Neuron (in vitro differentiated cells): Measurements from ENCODE around the gene TEX2.
"Not testable (repeated sequence)": the region's sequence is repeated elsewhere in the genome, so short reads cannot be mapped to it uniquely, and the experiment has no call there.

ENCODE experiments used
- H2AFZ ChIP-seq: one replicate; pipeline ENCODE4 v1.6.1; 2013; ENCODE audit warnings: low read depth, mild to moderate bottlenecking, inconsistent platforms, low read length, moderate library complexity
- H3K27me3 ChIP-seq: one replicate; pipeline ENCODE4 v1.6.1; 2013; ENCODE audit warnings: low read length; ENCODE audit not compliant: insufficient read depth
- H3K36me3 ChIP-seq: one replicate; pipeline ENCODE4 v1.6.1; 2013; ENCODE audit warnings: low read length; ENCODE audit not compliant: insufficient read depth
- H3K4me1 ChIP-seq: one replicate; pipeline ENCODE4 v1.6.1; 2013; ENCODE audit warnings: low read length; ENCODE audit not compliant: insufficient read depth
- H3K4me3 ChIP-seq: 2 replicates; pipeline ENCODE4 v1.5.1; 2013; ENCODE audit warnings: mild to moderate bottlenecking, low read length, moderate library complexity
- H3K9me3 ChIP-seq: one replicate; pipeline ENCODE4 v1.6.1; 2013; ENCODE audit warnings: low read length

TEX2 gene

DNA sequence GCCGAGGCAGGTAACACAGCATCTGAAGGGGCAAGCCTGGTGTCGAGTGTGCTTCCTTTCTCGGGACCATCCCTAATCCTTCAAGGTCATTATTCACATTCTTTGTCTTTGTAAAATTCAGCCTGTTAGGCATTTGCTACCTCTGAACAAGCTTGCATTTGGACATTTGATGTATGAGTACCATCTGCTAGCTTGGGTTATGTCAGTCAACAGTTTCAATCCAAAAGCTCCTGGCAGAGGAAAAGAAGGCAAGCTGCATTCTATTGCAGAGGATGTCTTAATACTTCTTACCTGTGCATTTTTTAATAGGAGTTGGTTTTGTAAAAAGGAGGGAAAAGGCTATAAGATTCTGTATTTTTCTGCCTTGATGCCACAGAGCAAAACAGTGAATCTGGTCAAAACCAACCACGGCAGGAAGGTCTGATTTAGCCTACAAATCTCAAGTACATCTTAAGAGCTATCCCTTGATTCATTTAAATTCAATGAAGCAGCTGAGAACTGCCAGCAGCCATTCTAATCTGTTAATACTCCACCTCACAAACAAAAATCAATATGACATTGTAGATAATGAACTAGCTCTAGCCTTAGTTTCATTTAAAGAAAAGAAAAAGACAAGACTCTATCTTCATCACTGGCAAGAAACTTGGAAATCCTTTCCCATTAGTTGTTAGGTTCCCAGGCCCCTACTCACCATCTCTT, 39.0 kb downstream of the TEX2 start:
- H3K27me3 ChIP-seq: no peaks in the 10 kb centered on the region
- H3K4me1 ChIP-seq: peaks cover 3% of the 10 kb centered on the region
- H3K36me3 ChIP-seq: no peaks in the 10 kb centered on the region
- H3K9me3 ChIP-seq: peaks cover 3% of the 10 kb centered on the region
- no peak overlapping the region for H2AFZ ChIP-seq
- H3K4me3 ChIP-seq: no peak overlapping the region

DNA sequence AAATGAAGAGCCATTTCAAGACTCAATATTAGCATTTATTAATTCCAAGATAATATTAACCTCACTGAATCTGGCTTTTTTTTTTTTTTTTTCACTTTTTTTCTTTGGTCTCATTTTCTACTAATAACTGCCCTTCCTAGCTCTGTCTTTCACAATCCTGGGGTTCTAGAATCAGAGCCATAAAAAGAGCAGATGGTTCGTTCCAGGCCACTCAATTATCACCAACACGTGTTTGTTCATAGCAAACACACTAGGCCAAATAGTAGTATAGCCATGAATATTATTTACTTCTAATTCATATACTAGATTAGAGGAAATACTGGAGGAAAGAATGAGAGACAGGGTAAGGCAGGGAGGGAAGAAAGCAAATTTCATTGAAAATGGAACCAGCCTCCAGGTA, 39.8 kb downstream of the TEX2 start:
- Histone ChIP-seq H3K27me3 (no peaks in the 10 kb centered on the region), H3K4me1 (peaks cover 3% of the 10 kb centered on the region), H3K4me3 (no peak overlapping the region), H3K36me3 (no peaks in the 10 kb centered on the region), H3K9me3 (peaks cover 3% of the 10 kb centered on the region), H2AFZ (no peak overlapping the region)

DNA sequence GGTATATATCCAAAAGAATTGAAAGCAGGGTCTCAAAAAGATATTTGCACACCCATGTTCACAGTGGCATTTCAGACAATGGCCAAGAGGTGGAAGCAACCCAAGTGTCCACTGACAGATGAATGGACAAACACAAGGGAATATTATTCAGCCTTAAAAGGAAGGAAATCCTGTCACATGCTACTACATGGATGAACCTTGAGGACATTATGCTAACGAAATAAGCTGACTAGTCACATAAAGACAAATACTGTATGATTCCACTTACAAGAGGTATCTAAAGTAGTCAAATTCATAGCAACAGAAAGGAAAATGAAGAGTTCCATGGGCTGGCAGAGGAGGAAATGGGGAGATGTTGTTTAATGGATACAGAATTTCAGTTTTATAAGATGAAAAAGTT, 41.4 kb downstream of the TEX2 start:
- no peaks in the 10 kb centered on the region for H3K36me3 ChIP-seq
- no peak overlapping the region for H3K4me3 ChIP-seq
- peaks cover 3% of the 10 kb centered on the region for H3K9me3 ChIP-seq
- no peaks in the 10 kb centered on the region for H3K27me3 ChIP-seq
- H3K4me1 ChIP-seq: peaks cover 15% of the 10 kb centered on the region
- H2AFZ ChIP-seq: no peak overlapping the region

DNA sequence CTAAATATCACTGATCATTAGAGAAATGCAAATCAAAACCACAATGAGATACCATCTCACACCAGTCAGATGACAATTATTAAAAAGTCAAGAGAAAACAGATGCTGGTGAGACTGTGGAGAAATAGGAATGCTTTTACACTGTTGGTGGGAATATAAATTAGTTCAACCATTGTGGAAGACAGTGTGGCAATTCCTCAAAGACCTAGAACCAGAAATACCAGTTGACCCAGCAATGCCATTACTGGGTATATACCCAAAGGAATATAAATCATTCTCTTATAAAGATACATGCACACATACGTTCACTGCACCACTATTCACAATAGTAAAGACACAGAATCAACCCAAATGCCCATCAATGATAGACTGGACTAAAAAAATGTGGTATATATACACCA, 42.5 kb downstream of the TEX2 start:
- not testable (repeated sequence) for H3K9me3 ChIP-seq, H3K27me3 ChIP-seq, H3K4me3 ChIP-seq, H2AFZ ChIP-seq, H3K36me3 ChIP-seq
- H3K4me1 ChIP-seq: peaks cover 15% of the 10 kb centered on the region

DNA sequence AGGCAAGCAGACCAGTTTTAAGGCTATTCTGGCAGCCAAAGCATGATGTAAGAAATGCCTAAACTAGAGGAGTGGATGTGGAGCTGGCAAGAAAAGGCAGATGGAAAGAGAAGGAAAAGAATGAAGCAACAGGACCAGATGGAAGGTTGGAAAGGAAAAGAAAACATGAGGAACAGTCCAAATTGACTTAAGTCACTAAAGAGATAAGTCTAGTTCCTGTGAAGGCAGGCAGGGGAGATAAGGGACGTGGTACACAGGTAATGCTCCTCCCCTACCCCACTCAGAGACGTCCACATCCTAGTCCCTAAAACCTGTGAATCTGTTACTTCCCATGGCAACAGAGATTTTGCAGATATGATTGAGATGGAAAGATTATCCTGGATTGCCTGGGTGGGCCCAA, 43.5 kb downstream of the TEX2 start:
- H3K27me3 ChIP-seq: no peaks in the 10 kb centered on the region
- no peaks in the 10 kb centered on the region for H3K36me3 ChIP-seq

DNA sequence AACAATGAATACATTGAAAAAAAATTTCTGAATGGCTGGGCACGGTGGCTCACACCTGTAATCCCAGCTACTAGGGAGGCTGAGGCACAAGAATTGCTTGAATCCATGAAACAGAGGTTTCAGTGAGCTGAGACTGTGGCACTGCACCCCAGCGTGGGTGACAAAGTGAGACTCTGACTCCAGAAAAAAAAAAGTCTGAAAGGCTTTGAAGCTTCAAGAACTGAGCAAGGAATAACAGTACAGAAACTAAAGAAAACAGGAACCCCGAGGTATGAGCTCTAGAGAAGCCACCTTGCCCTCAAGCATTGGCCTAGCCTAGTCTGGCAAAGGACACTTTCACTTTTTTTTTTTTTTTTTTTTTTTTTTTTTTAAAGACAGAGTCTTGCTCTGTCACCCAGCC, 45.0 kb downstream of the TEX2 start:
- Histone ChIP-seq H3K4me1 (peaks cover 12% of the 10 kb centered on the region), H3K27me3 (no peaks in the 10 kb centered on the region), H2AFZ (no peak overlapping the region), H3K4me3 (no peak overlapping the region), H3K36me3 (peaks cover 6% of the 10 kb centered on the region), H3K9me3 (peaks cover 6% of the 10 kb centered on the region)

More for the DNA sequence above, 43.5 kb downstream of the TEX2 start:
- peaks cover 15% of the 10 kb centered on the region for H3K4me1 ChIP-seq
- peaks cover 6% of the 10 kb centered on the region for H3K9me3 ChIP-seq
- no peak overlapping the region for H3K4me3 ChIP-seq
- no peak overlapping the region for H2AFZ ChIP-seq

DNA sequence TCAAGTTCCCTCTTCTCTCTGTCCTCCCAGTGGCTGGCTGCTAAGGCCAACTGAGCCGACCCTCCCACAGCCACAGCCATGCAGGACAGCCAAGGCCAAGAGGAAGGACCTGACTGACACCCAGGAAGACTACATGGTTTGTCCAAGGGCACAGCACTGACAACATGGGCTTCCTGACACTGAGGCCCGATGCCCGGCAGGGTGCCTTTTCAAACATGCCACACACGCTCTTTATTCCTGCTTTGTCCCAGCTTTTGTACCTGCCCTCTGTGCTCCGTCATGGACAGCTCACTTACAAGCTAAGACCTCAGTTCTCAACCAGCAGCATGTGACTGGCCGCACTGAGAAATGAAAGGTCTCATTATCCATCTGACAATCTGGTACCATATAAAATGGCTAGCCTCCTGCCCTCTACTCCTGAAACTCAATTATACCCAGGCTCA, 45.8 kb downstream of the TEX2 start:
- peaks cover 9% of the 10 kb centered on the region for H3K36me3 ChIP-seq
- H3K4me3 ChIP-seq: no peak overlapping the region
- H3K27me3 ChIP-seq: no peaks in the 10 kb centered on the region
- H3K4me1 ChIP-seq: peaks cover 12% of the 10 kb centered on the region
- H2AFZ ChIP-seq: no peak overlapping the region
- H3K9me3 ChIP-seq: peaks cover 6% of the 10 kb centered on the region

DNA sequence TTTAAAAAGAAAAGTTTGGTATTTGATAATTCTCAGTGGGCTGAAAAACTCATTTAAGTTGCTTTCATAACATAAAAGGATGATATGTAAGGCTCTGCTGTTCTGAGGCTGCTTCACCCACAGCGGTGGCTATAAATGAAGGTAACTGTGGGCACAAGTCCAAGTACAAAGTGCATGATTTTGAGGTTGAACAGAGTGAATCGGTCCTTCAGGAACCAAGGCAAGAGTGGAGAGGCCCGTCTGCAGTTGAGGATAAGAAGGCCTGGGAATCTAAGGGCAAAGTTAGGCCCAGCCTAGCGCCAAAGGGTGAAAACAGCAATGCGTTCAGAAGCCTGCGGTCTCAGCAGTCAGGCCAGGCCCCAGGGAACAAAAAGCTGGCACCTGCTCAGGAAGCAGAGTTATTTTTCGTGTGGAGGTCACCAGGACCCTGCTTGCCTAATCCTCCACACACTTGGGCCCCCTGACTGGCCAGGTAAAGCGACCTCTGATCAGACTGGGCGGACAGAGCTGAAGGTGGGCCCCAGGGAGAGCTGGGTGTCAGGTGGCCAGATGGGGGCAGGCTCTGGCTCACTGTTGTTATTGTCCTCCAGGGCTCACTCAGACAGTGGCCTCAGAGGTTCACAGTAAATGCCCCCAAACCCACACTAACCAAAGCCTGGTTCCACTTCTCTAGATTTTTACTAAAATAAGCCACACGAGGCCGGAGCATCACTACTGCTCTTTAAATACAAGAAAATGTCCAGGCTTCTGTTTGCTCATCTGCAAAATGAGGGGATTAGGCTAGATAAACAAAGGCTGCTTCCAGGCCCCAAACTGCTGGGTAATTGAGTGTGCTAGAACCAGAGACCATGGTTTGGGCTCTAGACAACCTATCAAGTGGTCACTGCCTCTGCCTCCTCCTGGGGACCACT, 46.5 kb downstream of the TEX2 start:
- Histone ChIP-seq H3K4me1 (peaks cover 12% of the 10 kb centered on the region), H3K9me3 (peaks cover 6% of the 10 kb centered on the region), H3K4me3 (no peak overlapping the region), H3K27me3 (no peaks in the 10 kb centered on the region), H3K36me3 (peaks cover 9% of the 10 kb centered on the region), H2AFZ (no peak overlapping the region)

DNA sequence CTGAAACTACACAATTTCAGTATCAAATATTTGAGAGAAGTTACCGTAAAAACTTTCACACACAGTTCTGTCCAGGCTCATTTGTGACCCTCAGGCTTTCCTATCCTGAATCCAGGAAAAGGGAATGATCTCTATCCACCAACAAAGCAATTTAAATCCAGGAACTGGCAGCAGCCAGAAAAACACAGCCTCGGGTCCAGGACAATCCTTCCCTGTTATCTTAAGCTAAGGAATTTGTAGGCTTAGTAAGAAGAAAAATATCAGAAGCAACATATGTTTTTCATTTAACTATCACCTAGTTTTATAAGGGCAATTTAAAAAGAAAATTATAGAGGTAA, 47.1 kb downstream of the TEX2 start:
- H3K36me3 ChIP-seq: peaks cover 9% of the 10 kb centered on the region
- peaks cover 12% of the 10 kb centered on the region for H3K4me1 ChIP-seq
- no peak overlapping the region for H2AFZ ChIP-seq
- H3K9me3 ChIP-seq: peaks cover 4% of the 10 kb centered on the region
- no peak overlapping the region for H3K4me3 ChIP-seq
- H3K27me3 ChIP-seq: no peaks in the 10 kb centered on the region

DNA sequence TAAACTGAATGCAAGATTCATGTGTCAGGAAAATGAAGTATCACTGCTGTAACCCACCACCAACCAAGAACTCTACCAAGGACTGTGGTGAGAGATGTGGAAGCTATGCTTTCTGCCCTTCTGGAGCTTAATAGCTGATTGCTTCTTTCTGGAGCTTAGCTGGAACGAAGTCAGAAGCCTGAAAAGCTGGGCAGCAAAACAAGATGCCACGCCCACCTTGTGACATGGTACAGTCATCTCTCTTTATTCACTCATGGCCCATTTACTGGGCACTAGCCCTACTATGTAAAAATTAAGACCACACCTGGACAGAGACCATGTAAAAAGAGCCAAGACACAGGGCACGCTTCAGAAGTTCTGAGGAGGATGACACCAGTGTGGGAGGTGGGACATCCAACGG, 48.1 kb downstream of the TEX2 start:
- Histone ChIP-seq H3K9me3 (peaks cover 3% of the 10 kb centered on the region), H3K4me1 (peaks cover 12% of the 10 kb centered on the region), H2AFZ (no peak overlapping the region), H3K36me3 (peaks cover 9% of the 10 kb centered on the region), H3K4me3 (no peak overlapping the region), H3K27me3 (no peaks in the 10 kb centered on the region)

DNA sequence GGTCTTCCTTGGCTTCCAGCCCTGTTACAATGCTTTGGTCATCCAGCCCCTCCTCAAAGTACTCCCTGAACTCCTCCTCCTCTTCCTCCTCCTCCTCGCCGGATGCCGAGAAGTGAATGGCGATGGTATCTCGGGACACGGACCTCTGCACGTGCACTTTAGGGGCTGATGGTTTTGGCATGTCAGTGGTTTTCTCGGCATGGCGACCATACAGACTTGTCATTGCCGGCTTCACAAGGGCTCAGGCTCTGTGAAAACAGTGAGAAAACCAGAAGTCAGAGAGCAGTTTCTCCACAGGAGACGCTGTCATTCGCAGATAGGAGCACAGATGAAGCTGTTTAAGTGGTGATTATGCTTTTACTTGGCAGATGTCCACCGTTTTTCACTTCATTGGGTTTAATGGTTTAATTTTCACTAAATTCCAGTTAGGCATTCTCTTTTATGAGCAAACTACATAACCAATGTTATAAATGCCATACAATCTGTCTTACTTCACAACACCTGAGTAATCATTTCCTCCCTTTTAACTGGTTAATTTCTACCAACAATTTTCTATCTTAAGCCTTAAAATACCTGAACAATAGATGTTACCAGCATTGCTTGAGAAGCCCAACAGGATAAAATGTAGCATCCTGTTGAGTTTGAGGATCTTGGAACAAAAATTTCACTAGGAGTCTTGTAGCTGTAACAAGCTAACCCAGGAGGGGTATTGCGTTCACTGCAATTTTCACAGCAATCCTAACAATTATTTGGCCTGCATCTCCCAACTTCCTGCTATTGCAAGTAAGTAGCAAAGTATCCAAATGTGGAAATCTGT, 48.9 kb downstream of the TEX2 start:
- no peak overlapping the region for H2AFZ ChIP-seq
- peaks cover 3% of the 10 kb centered on the region for H3K9me3 ChIP-seq
- peaks cover 9% of the 10 kb centered on the region for H3K36me3 ChIP-seq
- peaks cover 12% of the 10 kb centered on the region for H3K4me1 ChIP-seq
- H3K4me3 ChIP-seq: no peak overlapping the region
- no peaks in the 10 kb centered on the region for H3K27me3 ChIP-seq

DNA sequence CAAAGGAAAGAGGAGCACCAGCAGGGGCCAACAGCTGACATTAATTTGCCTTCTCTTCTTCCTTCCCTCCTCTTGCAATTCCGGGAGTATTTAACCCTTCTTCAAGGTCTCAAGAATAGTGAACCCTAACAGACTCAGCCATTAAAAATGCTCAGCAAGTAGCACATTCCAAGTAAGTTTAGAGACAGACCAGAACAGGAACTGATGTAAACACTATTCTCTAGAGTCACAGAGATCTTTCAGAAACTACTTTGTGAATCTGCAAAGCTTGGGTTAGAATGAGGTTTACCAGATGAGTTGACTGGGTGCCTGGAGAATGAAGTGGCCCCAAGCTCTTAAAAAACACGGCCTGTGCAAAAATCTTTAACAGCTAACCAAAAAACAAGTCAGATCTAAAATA, 50.9 kb downstream of the TEX2 start:
- H3K27me3 ChIP-seq: no peaks in the 10 kb centered on the region
- no peak overlapping the region for H3K4me3 ChIP-seq
- peaks cover 9% of the 10 kb centered on the region for H3K36me3 ChIP-seq
- peaks cover 3% of the 10 kb centered on the region for H3K9me3 ChIP-seq
- H2AFZ ChIP-seq: no peak overlapping the region
- peaks cover 2% of the 10 kb centered on the region for H3K4me1 ChIP-seq

DNA sequence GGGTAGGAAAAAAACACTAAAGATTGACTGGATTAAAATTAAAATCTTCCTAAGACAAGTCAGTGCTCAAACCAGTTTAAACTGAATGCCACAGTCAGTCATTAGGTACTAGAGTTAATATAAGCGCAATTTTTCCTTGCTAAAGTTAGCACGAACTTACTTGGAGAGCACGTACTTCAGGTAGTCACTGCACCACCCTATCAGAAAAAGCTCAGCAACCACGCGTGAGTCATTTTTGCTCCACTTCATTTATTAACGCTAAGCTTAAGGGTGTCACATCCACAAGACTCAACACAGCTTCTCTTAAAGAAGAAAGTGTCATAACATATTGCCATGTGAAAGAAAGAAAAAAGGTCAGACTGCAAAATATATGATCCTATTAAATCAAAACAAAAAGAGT, 53.1 kb downstream of the TEX2 start:
- no peaks in the 10 kb centered on the region for H3K27me3 ChIP-seq
- no peak overlapping the region for H2AFZ ChIP-seq
- no peaks in the 10 kb centered on the region for H3K4me1 ChIP-seq
- H3K36me3 ChIP-seq: peaks cover 9% of the 10 kb centered on the region
- H3K9me3 ChIP-seq: no peaks in the 10 kb centered on the region
- no peak overlapping the region for H3K4me3 ChIP-seq
